ENCODE results near the gene C17orf114.

C17orf114 gene

DNA sequence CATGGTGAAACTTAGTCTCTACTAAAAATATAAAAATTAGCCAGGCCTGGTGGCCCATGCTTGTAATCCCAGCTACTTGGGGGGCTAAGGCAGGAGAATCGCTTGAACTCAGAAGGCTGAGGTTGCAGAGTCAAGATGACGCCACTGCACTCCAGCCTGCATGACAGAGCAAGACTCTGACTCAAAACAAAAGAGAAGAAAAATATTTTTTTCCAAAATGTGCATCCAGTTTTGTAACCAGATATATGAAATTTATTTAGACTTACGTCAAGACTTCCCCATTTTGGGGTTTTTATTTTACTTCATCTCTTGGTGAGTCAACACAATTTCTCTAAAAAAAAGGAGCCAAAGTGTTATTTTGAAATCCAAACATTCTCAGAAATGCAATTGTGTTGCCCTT lies 35.9 kb downstream of the C17orf114 start:
- ChIA-PET POLR2A (no interaction called here), CTCF (ENCODE audit: unreplicated experiment) (no interaction called here)
- H3K36me3 ChIP-seq (ENCODE audit: insufficient read depth, low read length), result no peaks in the 10 kb centered on the region
- no peaks in the 10 kb centered on the region for H3K9me3 ChIP-seq (ENCODE audit: low read length)
- H4K20me1 ChIP-seq (ENCODE audit: insufficient read depth, low read length), result no peaks in the 10 kb centered on the region
- BruUV-seq (replicated peaks), result no TSS peak
- no peaks in the 10 kb centered on the region for H3K79me2 ChIP-seq (ENCODE audit: insufficient read depth, low read depth, low read length)
- no peak overlapping the region for H2AFZ ChIP-seq (ENCODE audit: low read length)
- peaks cover 4% of the 10 kb centered on the region for H3K4me1 ChIP-seq (ENCODE audit: insufficient read depth, low read length, poor library complexity, severe bottlenecking)
- H3K4me3 ChIP-seq (ENCODE audit: low read depth, low read length, poor library complexity, severe bottlenecking), result no peak overlapping the region
- no peak for DNase-seq (ENCODE audit: low spot score)
- no peak overlapping the region for H3K4me2 ChIP-seq (ENCODE audit: low read length)
- TF ChIP-seq EZH2phosphoT487 (IDR thresholded peaks at IDR 0.05; ENCODE audit: borderline replicate concordance, low read depth, low read length), result no peak
- TF ChIP-seq CTCF (conservative IDR thresholded peaks at IDR 0.05; ENCODE audit: low read length), result no peak
- no peak overlapping the region for H3K27ac ChIP-seq (ENCODE audit: low read depth, low read length, poor library complexity, severe bottlenecking)
- intact Hi-C loops (cut with micrococcal nuclease; ENCODE audit: unreplicated experiment), result no loop called here
- H3K9me2 ChIP-seq (ENCODE audit: insufficient read depth, low read length), result no peaks in the 10 kb centered on the region

GRCh38 chr17:4764595-4764994 lies 37.5 kb downstream of the C17orf114 start:
- H4K20me1 ChIP-seq (ENCODE audit: insufficient read depth, low read length), result no peaks in the 10 kb centered on the region
- CTCF ChIA-PET (ENCODE audit: unreplicated experiment), result no interaction called here
- POLR2A ChIA-PET, result interaction anchor here (0.9 kb wide), 1 partner anchor 10 kb away, joined by 3 read pairs; no protein-coding TSS in a partner anchor
- H3K79me2 ChIP-seq (ENCODE audit: insufficient read depth, low read depth, low read length), result no peaks in the 10 kb centered on the region
- no peaks in the 10 kb centered on the region for H3K36me3 ChIP-seq (ENCODE audit: insufficient read depth, low read length)
- intact Hi-C loops (cut with micrococcal nuclease; ENCODE audit: unreplicated experiment), result no loop called here
- no TSS peak for BruUV-seq (replicated peaks)
- no peaks in the 10 kb centered on the region for H3K9me2 ChIP-seq (ENCODE audit: insufficient read depth, low read length)
- TF ChIP-seq EZH2phosphoT487 (IDR thresholded peaks at IDR 0.05; ENCODE audit: borderline replicate concordance, low read depth, low read length) (no peak), CTCF (conservative IDR thresholded peaks at IDR 0.05; ENCODE audit: low read length) (no peak)
- no peak overlapping the region for H3K4me2 ChIP-seq (ENCODE audit: low read length)
- no peak overlapping the region for H3K27ac ChIP-seq (ENCODE audit: low read depth, low read length, poor library complexity, severe bottlenecking)
- no peak overlapping the region for H3K4me3 ChIP-seq (ENCODE audit: low read depth, low read length, poor library complexity, severe bottlenecking)
- no peaks in the 10 kb centered on the region for H3K9me3 ChIP-seq (ENCODE audit: low read length)
- peaks cover 4% of the 10 kb centered on the region for H3K4me1 ChIP-seq (ENCODE audit: insufficient read depth, low read length, poor library complexity, severe bottlenecking)
- no peak overlapping the region for H2AFZ ChIP-seq (ENCODE audit: low read length)
- DNase-seq (ENCODE audit: low spot score), result peak; percentile 16

DNA sequence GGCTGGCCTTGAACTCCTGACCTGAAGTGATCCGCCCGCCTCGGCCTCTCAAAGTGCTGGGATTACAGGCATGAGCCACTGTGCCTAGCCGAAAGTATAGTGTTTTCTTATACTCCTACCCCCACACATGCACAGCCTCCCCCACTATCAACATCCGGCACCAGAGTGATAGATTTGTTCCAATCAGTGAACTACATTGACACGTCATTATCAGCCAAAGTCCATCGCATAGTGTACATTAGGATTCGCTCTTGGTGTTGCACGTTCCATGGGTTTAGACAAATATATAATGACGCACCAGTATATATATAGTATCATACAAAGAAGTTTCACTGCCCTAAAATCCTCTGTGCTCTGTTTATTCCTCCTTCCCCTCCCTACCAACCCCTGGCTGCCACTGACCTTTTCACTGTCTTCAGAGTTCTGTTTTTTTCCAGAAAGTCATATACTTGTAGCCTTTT lies 42.3 kb downstream of the C17orf114 start:
- H3K79me2 ChIP-seq (ENCODE audit: insufficient read depth, low read depth, low read length), result no peaks in the 10 kb centered on the region
- no peak overlapping the region for H3K4me2 ChIP-seq (ENCODE audit: low read length)
- intact Hi-C loops (cut with micrococcal nuclease; ENCODE audit: unreplicated experiment), result no loop called here
- H4K20me1 ChIP-seq (ENCODE audit: insufficient read depth, low read length), result no peaks in the 10 kb centered on the region
- no peak overlapping the region for H3K27ac ChIP-seq (ENCODE audit: low read depth, low read length, poor library complexity, severe bottlenecking)
- TF ChIP-seq EZH2phosphoT487 (IDR thresholded peaks at IDR 0.05; ENCODE audit: borderline replicate concordance, low read depth, low read length), result no peak
- no peak for TF ChIP-seq CTCF (conservative IDR thresholded peaks at IDR 0.05; ENCODE audit: low read length)
- CTCF ChIA-PET (ENCODE audit: unreplicated experiment), result no interaction called here
- H3K36me3 ChIP-seq (ENCODE audit: insufficient read depth, low read length), result no peaks in the 10 kb centered on the region
- H2AFZ ChIP-seq (ENCODE audit: low read length), result no peak overlapping the region
- no peak overlapping the region for H3K4me3 ChIP-seq (ENCODE audit: low read depth, low read length, poor library complexity, severe bottlenecking)
- H3K4me1 ChIP-seq (ENCODE audit: insufficient read depth, low read length, poor library complexity, severe bottlenecking), result peaks cover 4% of the 10 kb centered on the region
- BruUV-seq (replicated peaks), result no TSS peak
- H3K9me2 ChIP-seq (ENCODE audit: insufficient read depth, low read length), result no peaks in the 10 kb centered on the region
- no peak for DNase-seq (ENCODE audit: low spot score)
- POLR2A ChIA-PET, result no interaction called here
- no peaks in the 10 kb centered on the region for H3K9me3 ChIP-seq (ENCODE audit: low read length)

Measured in OCI-LY7 (cell line).